HCT116 (cell line): ENCODE data around the gene ANO8. TPM values are rescaled to one million over a fixed set of nuclear protein-coding genes. Genes with fewer than 3 reads are reported as not detected.

ENCODE experiments used
- ATAC-seq: fragments of 200-7000 bp; cut with Tn5 transposase; 2 replicates; pipeline ENCODE4 v1.9.1; 2020; ENCODE audit warnings: mild to moderate bottlenecking, moderate library complexity
- BruUV-seq: library from RNA; stranded (reverse); fragments of 400-500 nt; replicated peaks from 2 replicates; lab custom pipeline; 2021; lab: Mats Ljungman, UMichigan
- CTCF ChIA-PET: fragments of 300-600 bp; sonication (Branson Sonifier 250); formaldehyde crosslinking; loops from one replicate; lab custom pipeline; 2021; ENCODE audit warnings: antibody characterized with exemption; lab: Charles Lee
- POLR2A ChIA-PET: fragments of 300-600, 350-600 bp; sonication (Branson Sonifier 250); formaldehyde crosslinking; loops from one replicate; lab custom pipeline; 2021; ENCODE audit warnings: antibody characterized with exemption; lab: Charles Lee
- RAD21 ChIA-PET, 2 experiments: fragments of 300-600 bp; sonication (Branson Sonifier 250); formaldehyde crosslinking; loops; one replicate each; lab custom pipeline; 2023; ENCODE audit warnings: low total read pairs in 2 of 2; ENCODE audit not compliant: uncharacterized antibody in 2 of 2, unreplicated experiment in 2 of 2, low non-redundant PET in 1 of 2; lab: Charles Lee
- DNase-seq: peaks from one replicate; pipeline ENCODE4 v3.0.0-alpha.2; 2010; ENCODE audit warnings: low read depth, low spot score
- H2AFZ ChIP-seq: fragments of 200-600 bp; shearing (Covaris generic), sonication (generic); 2 replicates; pipeline ENCODE4 v1.6.1; 2017; ENCODE audit warnings: low read depth, mixed run types, mixed read lengths, antibody characterized with exemption, low read length; ENCODE audit not compliant: poor library complexity, severe bottlenecking
- H3K27ac ChIP-seq: 2 replicates; pipeline ENCODE4 v1.5.1; 2012; ENCODE audit warnings: low read depth, low read length
- H3K27me3 ChIP-seq: fragments of 200-600 bp; sonication (generic); 2 replicates; pipeline ENCODE4 v1.6.1; 2016; ENCODE audit warnings: mixed run types, low read length, mixed read lengths; ENCODE audit not compliant: insufficient read depth
- H3K36me3 ChIP-seq, 2 experiments: fragments of 200-500 bp in 1 of 2; fragments of 200-600 bp in 1 of 2; sonication (Bioruptor generic) in 1 of 2; sonication (generic) in 1 of 2; 2 replicates each; pipeline versions ENCODE4 v1.5.1 to v1.6.1; 2014 to 2016; ENCODE audit warnings: low read length in 2 of 2, inconsistent platforms in 1 of 2, mixed read lengths in 1 of 2, mixed run types in 1 of 2; ENCODE audit not compliant: insufficient read depth in 2 of 2, control insufficient read depth in 1 of 2
- H3K4me1 ChIP-seq, 2 experiments: fragments of 200-600 bp in 1 of 2; sonication (generic) in 1 of 2; 2 replicates each; pipeline versions ENCODE4 v1.5.1 to v1.6.1; 2012 to 2017; ENCODE audit warnings: low read length in 2 of 2, inconsistent platforms in 1 of 2, mild to moderate bottlenecking in 1 of 2, mixed read lengths in 1 of 2, mixed run types in 1 of 2, moderate library complexity in 1 of 2; ENCODE audit not compliant: insufficient read depth in 2 of 2, control insufficient read depth in 1 of 2
- H3K4me2 ChIP-seq: fragments of 200-600 bp; sonication (generic); 2 replicates; pipeline ENCODE4 v1.6.1; 2017; ENCODE audit warnings: mixed run types, low read length, mixed read lengths
- H3K4me3 ChIP-seq, 2 experiments: fragments of 200-600 bp in 1 of 2; sonication (generic) in 1 of 2; replicated peaks in 1 of 2; 2 replicates each; pipeline ENCODE4 v1.5.1; 2011 to 2016; ENCODE audit warnings: low read length in 2 of 2, control low read depth in 1 of 2, low read depth in 1 of 2, mild to moderate bottlenecking in 1 of 2, mixed read lengths in 1 of 2, mixed run types in 1 of 2
- H3K79me2 ChIP-seq: fragments of 200-600 bp; sonication (generic); 2 replicates; pipeline ENCODE4 v1.6.1; 2017; ENCODE audit warnings: mild to moderate bottlenecking, mixed run types, low read length, moderate library complexity, mixed read lengths; ENCODE audit not compliant: insufficient read depth
- H3K9ac ChIP-seq: fragments of 200-600 bp; sonication (generic); 2 replicates; pipeline ENCODE4 v1.6.1; 2016; ENCODE audit warnings: low read length, mixed read lengths
- H3K9me2 ChIP-seq: fragments of 200-600 bp; sonication (generic), shearing (Covaris generic); 2 replicates; pipeline ENCODE4 v1.6.1; 2017; ENCODE audit warnings: mixed run types, mild to moderate bottlenecking, moderate library complexity; ENCODE audit not compliant: insufficient read depth
- H3K9me3 ChIP-seq, 2 experiments: fragments of 200-500 bp in 1 of 2; fragments of 200-600 bp in 1 of 2; sonication (Bioruptor generic) in 1 of 2; sonication (generic) in 1 of 2; 2 replicates each; pipeline ENCODE4 v1.6.1; 2014 to 2017; ENCODE audit warnings: low read length in 2 of 2, mixed read lengths in 2 of 2, inconsistent platforms in 1 of 2, low read depth in 1 of 2, mild to moderate bottlenecking in 1 of 2, mixed run types in 1 of 2, moderate library complexity in 1 of 2; ENCODE audit not compliant: control insufficient read depth in 1 of 2, insufficient read depth in 1 of 2
- H4K20me1 ChIP-seq: fragments of 200-600 bp; sonication (generic), shearing (Covaris generic); 2 replicates; pipeline ENCODE4 v1.6.1; 2017; ENCODE audit warnings: mixed run types, mild to moderate bottlenecking, moderate library complexity; ENCODE audit not compliant: insufficient read depth
- CTCF ChIP-seq, 3 experiments: fragments of 200-600 bp in 1 of 3; sonication (generic) in 1 of 3; IDR thresholded peaks in 2 of 3; conservative IDR thresholded peaks in 1 of 3; 2 replicates each; pipeline ENCODE4 v1.5.1; 2012 to 2017; ENCODE audit warnings: low read depth in 2 of 3, low read length in 2 of 3, antibody characterized with exemption in 1 of 3, borderline replicate concordance in 1 of 3, control low read depth in 1 of 3, mild to moderate bottlenecking in 1 of 3, mixed read lengths in 1 of 3, mixed run types in 1 of 3, moderate library complexity in 1 of 3; ENCODE audit not compliant: insufficient read depth in 1 of 3
- EZH2 ChIP-seq: fragments of 200-600 bp; sonication (generic); IDR thresholded peaks from 2 replicates; pipeline ENCODE4 v1.6.1; 2017; ENCODE audit warnings: antibody characterized with exemption, mixed run types
- FOSL1 ChIP-seq: IDR thresholded peaks from 2 replicates; pipeline ENCODE4 v1.6.1; 2012; ENCODE audit warnings: low read depth
- MAX ChIP-seq: IDR thresholded peaks from 2 replicates; pipeline ENCODE4 v1.6.1; 2012
- REST ChIP-seq: IDR thresholded peaks from 2 replicates; pipeline ENCODE4 v1.6.1; 2012; ENCODE audit warnings: low read depth
- SIN3A ChIP-seq: IDR thresholded peaks from 2 replicates; pipeline ENCODE4 v1.6.1; 2012; ENCODE audit warnings: low read depth
- ZBTB33 ChIP-seq: IDR thresholded peaks from 2 replicates; pipeline ENCODE4 v1.6.1; 2011; ENCODE audit warnings: mild to moderate bottlenecking, low read length, moderate library complexity; ENCODE audit not compliant: insufficient replicate concordance; ENCODE audit errors: extremely low read depth
- ZNF274 ChIP-seq: fragments of 200-500 bp; sonication (Bioruptor generic); IDR thresholded peaks from 2 replicates; pipeline ENCODE4 v1.6.1; 2014; ENCODE audit warnings: mild to moderate bottlenecking, low read depth, low read length, inconsistent platforms
- intact Hi-C: fragments of 100-400 bp; cut with micrococcal nuclease; formaldehyde crosslinking; loops from 2 replicates; pipeline ENCODE4 v1.10.0; 2022
- total RNA-seq: library from RNA; stranded (reverse); gene quantifications from one replicate; pipeline ENCODE4 v1.2.1, GENCODE V29; 2021; ENCODE audit not compliant: unreplicated experiment

Gene ANO8
- total RNA-seq, 1 experiment from 2014 or later: 22.9 TPM

GRCh38 chr19:17304386-17305215 is 30.1 kb downstream of the ANO8 start:
- H2AFZ ChIP-seq: no peak overlapping the region
- ChIA-PET RAD21 (interaction anchor here in 1 of 2 experiments (0.6 to 1.1 kb wide), 4 partner anchors 10 to 81 kb away, joined by 3 to 7 read pairs (median 3); no protein-coding TSS in a partner anchor), CTCF (interaction anchor here (0.7 to 2.1 kb wide), 13 partner anchors 8 to 94 kb away, joined by 3 to 33 read pairs (median 4); no protein-coding TSS in a partner anchor), POLR2A (interaction anchor here (0.8 to 3.1 kb wide), 7 partner anchors 7 to 490 kb away, joined by 3 to 22 read pairs (median 4); partner anchors contain the start of gene B3GNT3)
- ATAC-seq: no peak
- H4K20me1 ChIP-seq: no peaks in the 10 kb centered on the region
- H3K27ac ChIP-seq: peak overlapping the region; percentile 47
- peak overlapping the region; percentile 71 for H3K4me2 ChIP-seq
- no peaks in the 10 kb centered on the region for H3K36me3 ChIP-seq
- peak overlapping the region; percentile 32; the same call in 1 of the 2 replicates for H3K9ac ChIP-seq
- H3K27me3 ChIP-seq: no peaks in the 10 kb centered on the region
- H3K4me1 ChIP-seq: peaks cover 36 to 59% of the 10 kb centered on the region in 2 experiments
- no peak for DNase-seq
- no TSS peak for BruUV-seq
- no peak for TF ChIP-seq ZBTB33
- no peak for TF ChIP-seq MAX
- H3K4me3 ChIP-seq: 0 out of 4 replicates have a peak overlapping the region, but pooled peaks of 1 of the 2 experiments have one; percentile 4
- H3K9me2 ChIP-seq: no peaks in the 10 kb centered on the region
- intact Hi-C loops: no loop called here
- H3K79me2 ChIP-seq: peaks cover 15% of the 10 kb centered on the region
- no peaks in the 10 kb centered on the region for H3K9me3 ChIP-seq

- RAD21 ChIA-PET: no interaction called here
- no peak for ATAC-seq
- no peaks in the 10 kb centered on the region for H3K27me3 ChIP-seq
- CTCF ChIA-PET: interaction anchor here (2.1 kb wide), 1 partner anchor 12 kb away, joined by 33 read pairs; no protein-coding TSS in a partner anchor
- peaks cover 36 to 59% of the 10 kb centered on the region in 2 experiments for H3K4me1 ChIP-seq
- POLR2A ChIA-PET: interaction anchor here (0.9 to 3.1 kb wide), 2 partner anchors 11 to 24 kb away, joined by 3 to 22 read pairs; no protein-coding TSS in a partner anchor
- intact Hi-C loops: no loop called here
- peak overlapping the region in 1 of 2 experiments; percentile 54; a peak in 1 of 4 replicates for H3K4me3 ChIP-seq
- no TSS peak for BruUV-seq
- H4K20me1 ChIP-seq: no peaks in the 10 kb centered on the region
- peaks cover 12% of the 10 kb centered on the region for H3K79me2 ChIP-seq
- H3K9me3 ChIP-seq: no peaks in the 10 kb centered on the region
- H3K9ac ChIP-seq: no peak overlapping the region
- no peak for DNase-seq
- H3K36me3 ChIP-seq: no peaks in the 10 kb centered on the region; a peak in 1 of 4 replicates
- peak overlapping the region; percentile 25; the same call in 1 of the 2 replicates for H3K27ac ChIP-seq
- H3K4me2 ChIP-seq: peak overlapping the region; percentile 71
- no peaks in the 10 kb centered on the region for H3K9me2 ChIP-seq
- H2AFZ ChIP-seq: no peak overlapping the region
- TF ChIP-seq FOSL1 (no peak), CTCF (IDR thresholded peaks at IDR 0.05 in 2 of 3, conservative IDR thresholded peaks at IDR 0.05 in 1 of 3; ENCODE audit: borderline replicate concordance in 1 of 3, insufficient read depth in 1 of 3, low read depth in 2 of 3, low read length in 2 of 3) (no peak), REST (no peak), ZNF274 (no peak), SIN3A (no peak), EZH2 (no peak)
Measured at GRCh38 chr19:17303940-17304267, 30.8 kb downstream of the ANO8 start.
